Activated CD8-positive, alpha-beta memory T cell treated with anti-CD3 and anti-CD28 coated beads, Interleukin-2, amount 50 U/mL, for 48 hours (primary cell): Measurements from ENCODE around the gene ARHGAP32.
"Not testable (repeated sequence)": the region's sequence is repeated elsewhere in the genome, so short reads cannot be mapped to it uniquely, and the experiment has no call there.

Experiments
- DNase-seq: peaks from one replicate; pipeline ENCODE4 v3.0.0-alpha.2; 2020

Gene ARHGAP32

DNA sequence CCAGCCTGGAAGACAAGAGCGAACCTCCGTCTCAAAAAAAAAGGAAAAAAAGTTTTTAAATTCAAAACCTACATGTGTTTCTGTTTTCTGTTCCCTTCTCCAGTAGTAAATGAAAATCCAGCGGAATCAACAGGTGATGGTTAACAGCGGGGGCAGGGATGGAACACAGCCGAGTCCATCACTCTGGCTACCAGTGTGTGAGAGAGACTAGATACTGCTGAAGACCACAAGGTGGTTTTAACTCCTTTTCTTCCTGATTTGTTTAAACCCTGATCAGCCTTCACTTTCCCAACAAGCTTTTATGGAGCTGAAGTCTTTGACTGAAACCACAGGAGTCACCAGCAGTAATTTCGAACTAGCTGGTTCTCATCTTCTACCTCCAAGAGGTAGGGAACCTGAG is 3.6 kb upstream of the ARHGAP32 start:
- DNase-seq = no peak

DNA sequence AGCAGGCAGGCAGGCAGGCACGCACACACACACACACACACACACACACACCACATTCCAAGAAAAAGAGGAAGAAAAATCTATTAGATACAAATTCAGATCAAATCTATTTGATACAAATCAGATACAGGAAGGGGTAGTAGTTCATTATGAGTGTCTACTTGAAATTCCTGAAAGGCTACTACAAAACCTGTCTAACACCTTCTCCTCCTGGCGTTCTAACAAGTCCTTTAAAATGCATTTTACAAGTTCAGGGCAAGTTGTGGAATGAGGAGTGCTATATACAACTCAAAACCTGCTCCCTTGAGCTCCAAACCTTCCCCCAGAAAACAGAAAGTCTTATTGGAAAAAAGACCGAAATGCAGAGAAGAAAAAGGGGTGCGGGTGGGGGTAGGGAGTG is 476 bp downstream of the ARHGAP32 start:
- DNase-seq = no peak

DNA sequence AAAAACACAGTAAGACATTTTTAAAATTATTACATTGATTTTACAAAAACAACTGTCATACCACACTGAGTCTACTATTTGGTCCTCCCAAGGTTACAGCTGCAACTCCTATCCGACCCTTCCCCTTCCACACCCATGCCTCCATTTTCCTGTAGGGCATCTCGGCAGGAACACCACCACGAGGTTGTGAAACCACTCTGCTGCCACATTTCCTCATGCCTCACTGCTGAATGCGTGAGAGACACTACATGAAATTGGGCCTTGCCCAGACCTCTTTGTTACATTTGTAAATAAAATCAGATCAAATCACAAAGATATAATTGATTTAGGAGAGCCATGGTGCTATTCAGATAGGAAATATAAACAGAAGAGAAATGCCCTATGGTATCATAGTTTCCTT is 2.0 kb downstream of the ARHGAP32 start:
- no peak for DNase-seq

DNA sequence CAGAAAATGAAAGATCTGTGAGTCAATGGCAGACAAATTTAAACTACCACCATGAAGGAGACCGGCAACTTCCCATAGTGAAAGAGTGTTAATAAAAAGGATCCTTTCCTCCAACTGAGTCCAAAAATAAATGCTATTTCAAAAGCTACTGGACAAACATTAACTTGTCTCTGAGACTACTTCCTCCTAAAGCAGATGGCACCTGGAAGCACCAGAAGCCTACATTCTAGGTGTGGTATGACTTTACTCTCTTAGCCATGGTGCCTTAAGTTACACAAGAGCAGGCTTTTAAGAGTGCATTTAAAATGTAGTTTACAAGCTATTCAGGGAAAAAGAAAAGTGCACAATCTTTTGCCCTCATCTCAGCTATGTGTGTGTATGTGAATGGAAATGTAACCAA is 2.5 kb downstream of the ARHGAP32 start:
- DNase-seq = no peak

DNA sequence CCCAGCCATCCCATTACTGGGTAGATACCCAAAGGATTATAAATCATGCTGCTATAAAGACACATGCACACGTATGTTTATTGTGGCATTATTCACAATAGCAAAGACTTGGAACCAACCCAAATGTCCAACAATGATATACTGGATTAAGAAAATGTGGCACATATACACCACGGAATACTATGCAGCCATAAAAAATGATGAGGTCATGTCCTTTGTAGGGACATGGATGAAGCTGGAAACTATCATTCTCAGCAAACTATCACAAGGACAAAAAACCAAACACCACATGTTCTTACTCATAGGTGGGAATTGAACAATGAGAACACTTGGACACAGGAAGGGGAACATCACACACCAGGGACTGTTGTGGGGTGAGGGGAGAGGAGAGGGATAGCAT is 7.0 kb downstream of the ARHGAP32 start:
- DNase-seq = not testable (repeated sequence)

DNA sequence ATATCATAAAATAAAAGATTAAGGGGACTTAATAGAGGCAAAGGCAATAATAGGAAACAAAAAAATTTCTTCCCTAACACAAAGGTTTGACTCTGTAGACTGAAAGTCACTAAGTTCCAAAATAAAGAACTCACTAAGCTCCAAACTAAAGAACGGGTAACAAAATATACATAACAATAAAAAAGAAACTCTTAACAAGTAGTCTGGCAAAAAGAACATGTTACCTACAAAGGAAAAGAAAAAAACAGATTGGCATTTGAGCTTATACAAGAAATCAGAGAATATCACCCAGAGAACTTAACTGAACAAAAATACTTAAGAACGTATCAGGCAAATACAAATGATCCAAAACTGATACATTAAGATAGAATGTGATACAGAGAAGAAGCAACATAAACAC is 7.5 kb downstream of the ARHGAP32 start:
- DNase-seq = no peak

DNA sequence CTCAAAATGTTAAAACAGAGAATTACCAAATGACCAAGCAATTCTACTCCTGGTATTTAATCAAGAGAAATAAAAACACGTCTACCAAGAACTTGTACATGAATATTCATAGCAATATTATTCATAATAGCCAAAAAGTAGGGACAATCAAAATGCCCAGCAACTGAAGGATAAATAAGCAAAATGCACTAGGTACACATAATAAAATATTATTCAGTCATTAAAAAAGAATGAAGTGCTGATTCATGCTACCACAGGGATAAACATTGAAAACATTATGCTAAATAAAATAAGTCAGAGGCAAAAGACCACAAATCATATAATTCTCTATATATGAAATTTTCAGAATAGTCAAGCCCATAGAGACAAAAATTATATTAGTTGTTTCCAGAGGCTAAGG is 24.8 kb downstream of the ARHGAP32 start:
- DNase-seq = no peak

DNA sequence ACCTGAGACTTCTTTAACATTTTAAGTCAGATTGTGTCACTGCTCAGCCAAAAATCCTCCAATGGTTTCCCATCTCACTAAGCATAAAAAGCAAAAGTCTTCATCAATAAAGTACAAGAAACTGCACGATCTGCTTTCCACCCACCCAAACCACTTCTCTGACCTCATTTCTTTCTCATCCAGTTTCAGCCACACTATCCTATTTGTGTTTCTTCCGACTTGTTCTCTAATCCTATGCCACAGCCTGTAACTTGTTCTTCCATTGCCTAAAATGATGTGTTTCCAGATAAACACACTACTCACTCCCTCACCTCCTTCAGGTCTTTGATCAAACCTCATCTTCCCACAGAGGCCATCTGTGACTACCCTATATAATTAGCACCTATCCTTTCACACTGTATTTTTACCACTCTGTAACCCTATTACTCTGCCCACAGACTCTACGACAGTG is 28.4 kb downstream of the ARHGAP32 start:
- no peak for DNase-seq

DNA sequence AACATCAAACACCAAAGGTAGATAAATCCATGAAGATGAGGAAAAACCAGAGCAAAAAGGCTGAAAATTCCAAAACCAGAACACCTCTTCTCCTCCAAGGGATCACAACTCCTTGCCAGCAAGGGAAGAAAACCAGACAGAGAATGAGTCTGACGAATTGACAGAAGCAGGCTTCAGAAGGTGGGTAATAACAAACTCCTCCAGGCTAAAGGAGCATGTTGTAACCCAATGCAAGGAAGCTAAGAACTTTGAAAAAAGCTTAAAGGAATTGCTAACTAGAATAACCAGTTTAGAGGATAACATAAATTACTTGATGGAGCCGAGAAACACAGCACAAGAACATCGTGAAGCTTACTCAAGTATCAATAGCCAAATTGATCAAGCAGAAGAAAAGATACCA is 35.0 kb downstream of the ARHGAP32 start:
- not testable (repeated sequence) for DNase-seq

DNA sequence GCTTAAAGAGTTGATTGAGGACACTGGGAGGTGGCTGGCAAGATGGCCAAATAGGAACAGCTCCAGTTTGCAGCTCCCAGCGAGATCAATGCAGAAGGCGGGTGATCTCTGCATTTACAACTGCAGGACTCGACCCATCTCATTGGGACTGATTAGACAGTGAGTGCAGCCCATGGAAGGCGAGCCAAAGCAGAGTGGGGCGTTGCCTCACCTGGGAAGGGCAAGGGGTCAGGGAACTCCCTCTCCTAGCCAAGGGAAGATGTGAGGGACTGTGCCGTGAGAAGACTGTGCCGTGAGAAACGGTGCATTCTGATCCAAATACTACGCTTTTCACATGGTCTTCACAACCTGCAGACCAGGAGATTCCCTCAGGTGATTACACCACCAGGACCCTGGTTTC is 36.4 kb downstream of the ARHGAP32 start:
- DNase-seq = no peak

DNA sequence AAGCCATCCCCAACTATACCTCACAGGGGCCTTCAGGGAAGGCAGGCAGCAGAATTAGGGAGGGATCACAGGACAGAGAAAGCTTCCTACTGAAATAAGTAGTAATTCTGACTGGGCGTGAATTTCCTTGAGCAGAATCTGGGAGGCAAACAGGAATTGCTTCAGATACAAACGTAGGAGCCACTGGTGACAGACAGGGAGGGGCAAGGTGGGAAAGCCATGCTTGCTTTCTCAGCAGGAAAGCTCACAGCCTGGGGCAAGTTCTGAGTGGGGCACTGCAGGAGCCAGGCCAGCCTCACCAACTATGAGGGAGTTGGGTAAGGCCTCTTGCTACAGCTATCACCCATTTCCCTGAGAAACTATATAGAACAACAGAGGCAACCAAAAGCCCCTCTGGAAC is 43.6 kb downstream of the ARHGAP32 start:
- no peak for DNase-seq

DNA sequence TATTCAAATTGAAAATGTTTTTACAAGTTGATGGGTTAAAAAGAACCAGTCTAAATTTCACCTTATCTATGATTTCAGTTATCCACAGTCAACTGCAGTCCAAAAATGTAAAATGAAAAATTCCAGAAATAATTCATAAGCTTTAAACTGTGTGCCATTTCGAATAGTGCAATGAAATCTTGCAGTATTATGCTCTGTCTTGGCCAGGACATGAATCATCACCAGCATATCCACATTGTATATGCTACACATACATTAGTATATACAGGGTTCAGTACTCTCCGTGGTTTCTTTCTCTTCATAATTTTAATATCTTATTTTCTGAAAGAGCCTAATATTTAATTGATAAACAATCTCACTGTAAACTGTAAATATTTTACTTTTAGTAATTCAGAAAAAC is 45.9 kb downstream of the ARHGAP32 start:
- no peak for DNase-seq

DNA sequence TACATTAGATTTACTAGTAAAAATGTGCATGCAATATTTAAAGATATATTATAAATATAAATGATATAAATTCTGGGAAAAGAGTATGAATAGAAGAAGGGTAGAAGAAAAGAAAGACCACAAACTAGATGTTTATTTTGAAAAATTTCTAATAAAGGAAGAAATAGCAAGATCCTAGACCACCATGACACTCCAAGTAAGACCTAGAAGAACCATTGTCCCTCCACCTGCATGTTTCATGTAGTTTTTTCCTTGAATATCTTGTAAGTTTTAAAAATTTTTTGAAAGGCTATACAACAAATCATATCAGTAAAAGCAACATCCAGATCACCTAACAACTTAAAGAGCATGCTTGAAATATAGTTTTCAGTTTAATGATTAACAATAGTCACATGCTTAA is 46.8 kb downstream of the ARHGAP32 start:
- DNase-seq = no peak

DNA sequence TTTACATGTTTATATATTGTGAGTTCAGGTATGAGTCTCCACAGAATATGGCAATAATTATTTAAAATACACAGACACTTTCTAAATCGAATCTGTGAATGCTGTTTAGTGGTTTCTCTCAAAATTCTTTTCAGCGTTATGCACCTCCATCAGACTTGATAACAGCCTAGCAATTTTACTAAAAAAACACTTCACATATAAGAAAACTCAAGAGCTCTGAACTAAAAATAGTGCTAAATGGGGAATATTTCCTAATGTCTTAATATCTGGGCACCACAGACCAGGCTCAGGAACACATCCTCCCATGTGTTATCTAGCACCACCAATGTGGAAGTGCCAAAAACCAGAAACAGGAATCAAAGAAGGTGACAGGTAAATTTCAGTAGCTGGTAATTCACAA is 47.9 kb downstream of the ARHGAP32 start:
- no peak for DNase-seq

DNA sequence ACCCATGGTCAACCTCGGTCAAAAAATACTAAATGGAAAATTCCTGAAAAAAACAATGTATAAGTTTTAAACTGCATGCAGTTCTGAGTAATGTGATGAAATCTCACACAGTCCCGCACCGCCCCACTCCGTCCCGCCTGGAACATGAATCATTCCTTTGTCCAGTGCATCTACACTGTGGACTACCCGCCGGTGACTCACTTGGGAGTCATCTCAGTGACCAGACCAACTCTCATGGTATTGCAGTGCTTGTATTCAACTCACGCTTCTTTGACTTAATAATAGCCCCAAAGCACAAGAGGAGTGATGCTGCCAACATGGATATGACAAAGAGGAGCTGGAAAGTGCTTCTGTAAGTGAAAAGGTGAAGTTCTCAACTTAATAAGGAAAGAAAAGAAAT is 48.8 kb downstream of the ARHGAP32 start:
- DNase-seq = no peak

DNA sequence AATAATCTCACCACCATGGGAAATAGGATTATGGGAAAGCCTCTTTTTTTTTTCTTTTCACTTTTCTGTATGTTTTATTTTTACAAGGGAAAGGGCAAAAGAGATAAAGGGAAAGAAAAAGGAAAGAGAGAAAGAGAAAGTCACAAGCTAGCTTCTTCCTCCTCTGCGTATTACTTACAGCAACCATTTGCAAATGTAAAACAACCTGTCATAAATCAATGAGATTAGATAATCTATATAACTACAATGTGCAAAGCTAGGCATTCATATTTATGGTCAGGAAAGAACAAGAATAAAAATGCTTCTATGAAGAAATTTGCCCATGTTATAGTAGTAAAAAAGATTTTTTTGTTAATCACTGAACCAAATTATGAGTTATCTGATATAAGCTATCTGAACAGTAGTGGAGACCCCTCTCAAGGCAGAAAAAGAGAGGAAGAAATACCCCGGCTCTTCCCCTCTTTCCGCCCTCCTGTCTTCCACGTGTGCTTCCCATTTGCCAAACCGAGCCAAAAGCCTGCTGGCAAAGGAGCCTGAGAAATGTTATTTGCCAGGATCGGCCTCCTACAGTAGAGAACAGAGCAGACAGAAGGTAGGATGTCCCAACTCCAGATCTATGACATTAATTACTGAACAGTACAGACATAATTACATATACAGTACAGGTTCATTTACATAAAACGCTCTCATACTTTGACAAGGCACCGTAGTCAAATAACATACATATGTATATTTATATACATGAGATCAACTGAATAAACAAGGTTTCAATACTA is 50.2 kb downstream of the ARHGAP32 start:
- no peak for DNase-seq

DNA sequence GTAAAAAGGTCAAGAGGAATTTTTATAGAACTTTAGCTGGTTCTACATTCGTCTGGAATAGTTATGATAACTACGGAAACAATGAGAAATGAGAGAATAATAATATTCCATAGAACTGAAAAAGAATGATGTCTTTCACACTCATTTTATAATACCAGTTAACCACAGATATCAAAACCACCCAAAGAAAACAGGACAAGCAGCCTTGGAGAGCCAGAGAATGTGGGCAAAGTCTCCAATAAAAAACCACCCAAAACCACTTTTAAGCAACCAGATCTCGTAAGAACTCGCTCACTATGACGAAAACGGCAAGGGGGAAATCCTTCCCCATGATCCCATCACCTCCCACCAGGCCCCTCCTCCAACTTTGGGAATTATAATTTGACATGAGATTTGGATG is 60.8 kb downstream of the ARHGAP32 start:
- no peak for DNase-seq

DNA sequence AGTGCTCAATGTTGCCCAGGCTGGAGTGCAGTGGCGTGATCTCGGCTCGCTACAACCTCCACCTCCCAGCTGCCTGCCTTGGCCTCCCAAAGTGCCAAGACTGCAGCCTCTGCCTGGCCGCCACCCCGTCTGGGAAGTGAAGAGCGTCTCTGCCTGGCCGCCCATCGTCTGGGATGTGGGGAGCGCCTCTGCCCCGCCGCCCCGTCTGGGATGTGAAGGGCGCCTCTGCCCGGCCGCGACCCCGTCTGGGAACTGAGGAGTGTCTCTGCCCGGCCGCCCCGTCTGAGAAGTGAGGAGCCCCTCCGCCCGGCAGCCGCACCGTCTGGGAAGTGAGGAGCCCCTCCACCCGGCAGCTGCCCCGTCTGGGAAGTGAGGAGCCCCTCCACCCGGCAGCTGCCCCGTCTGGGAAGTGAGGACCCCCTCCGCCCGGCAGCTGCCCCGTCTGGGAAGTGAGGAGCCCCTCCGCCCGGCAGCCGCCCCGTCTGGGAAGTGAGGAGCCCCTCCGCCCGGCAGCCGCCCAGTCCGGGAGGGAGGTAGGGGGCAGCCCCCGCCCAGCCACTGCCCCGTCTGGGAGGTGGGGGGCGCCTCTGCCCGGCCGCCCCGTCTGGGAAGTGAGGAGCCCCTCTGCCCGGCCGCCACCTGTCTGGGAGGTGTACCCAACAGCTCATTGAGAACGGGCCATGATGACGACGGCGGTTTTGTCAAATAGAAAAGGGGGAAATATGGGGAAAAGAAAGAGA is 63.1 kb downstream of the ARHGAP32 start:
- DNase-seq = not testable (repeated sequence)

DNA sequence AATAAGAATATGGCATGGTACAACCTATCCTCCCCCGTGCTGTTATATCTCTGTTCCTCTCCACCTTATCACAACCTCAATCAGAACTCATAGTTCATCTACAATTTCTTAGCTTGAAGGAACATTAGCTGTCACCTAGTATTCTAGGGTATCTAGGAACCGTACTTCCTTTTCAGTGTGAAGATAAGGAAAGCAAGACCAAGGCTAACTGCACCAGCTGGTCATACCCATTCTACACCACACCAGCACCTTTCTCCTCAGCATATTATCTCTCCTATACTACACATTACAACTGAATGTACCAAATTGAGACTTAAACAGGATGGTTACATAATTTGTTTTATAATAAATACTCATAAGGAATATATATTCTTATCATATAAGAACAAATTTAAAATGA is 73.1 kb downstream of the ARHGAP32 start:
- no peak for DNase-seq

DNA sequence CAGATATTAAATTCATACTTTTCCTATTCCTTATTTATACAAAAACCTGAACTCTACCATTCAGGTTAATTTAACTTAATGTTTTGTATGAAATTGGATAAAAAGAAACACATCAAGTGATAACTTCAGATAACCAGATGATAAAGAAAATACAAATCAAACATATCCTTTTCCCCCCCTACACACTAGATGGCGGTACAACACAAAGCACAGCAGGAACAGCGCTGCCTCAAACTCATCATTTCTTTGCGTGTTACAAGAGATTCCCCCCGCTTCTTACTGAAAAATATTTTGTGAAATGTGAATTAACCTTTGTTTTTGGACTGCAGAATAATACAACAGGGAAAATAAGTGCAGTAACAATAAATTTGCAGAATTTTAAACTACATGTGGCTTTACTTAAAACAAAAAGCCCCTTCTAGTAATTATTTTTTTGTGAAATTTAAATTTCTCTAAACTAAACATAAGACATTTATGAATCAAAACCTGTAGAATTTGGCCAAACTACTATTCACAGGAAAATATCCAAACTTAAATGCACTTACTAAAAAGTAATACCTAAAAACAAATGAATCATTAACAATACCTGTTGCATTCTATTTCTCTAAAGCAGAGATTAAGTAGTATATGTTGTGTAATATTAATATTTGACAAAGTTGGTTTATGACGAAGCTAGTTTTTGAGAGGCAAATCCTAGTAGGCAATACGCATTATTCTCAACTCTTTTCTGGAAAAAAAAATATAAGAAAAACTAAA is 74.4 kb downstream of the ARHGAP32 start:
- DNase-seq = no peak

DNA sequence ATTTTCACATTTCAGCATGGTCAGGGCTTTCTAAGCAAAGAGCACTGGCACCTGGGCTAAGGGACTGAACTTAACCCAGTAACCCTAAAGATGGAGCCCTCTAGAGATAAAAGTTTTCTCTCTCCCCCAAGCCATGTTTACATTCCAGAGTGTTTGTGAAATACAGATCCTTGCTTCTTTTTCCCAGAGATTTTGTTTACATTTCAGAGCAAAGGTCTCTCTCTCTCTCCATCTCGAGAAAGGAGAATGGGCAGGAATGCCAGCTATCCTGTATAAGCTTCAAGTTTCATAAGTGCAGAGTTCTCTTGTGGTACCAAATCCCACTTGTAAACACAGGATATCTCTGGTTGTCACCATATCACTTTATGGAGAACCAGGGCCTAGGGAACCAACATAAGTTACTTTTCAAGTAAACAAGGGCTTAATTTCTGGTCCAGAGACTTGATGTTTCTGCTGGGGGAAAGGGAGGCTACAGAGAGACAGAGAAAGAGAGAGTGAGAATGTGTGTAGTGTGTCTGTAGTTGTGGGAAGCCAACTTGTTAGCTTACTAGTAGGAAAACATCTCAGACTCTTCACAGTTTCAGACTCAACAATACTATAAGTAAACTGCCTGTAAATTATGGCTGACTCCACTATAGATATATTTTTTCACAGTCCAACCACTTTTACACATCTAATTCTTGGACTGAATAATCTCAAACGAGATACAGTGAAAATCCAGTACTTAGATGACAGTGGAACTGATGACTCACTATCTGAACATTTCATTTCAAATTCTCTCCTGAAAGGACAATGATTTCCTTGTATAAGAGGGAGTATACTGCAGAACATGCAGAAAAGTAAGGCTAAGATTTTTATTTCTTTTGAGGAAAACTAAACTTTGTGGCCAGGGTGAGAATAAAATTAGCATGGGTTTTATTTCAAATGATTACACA is 76.2 kb downstream of the ARHGAP32 start:
- no peak for DNase-seq

DNA sequence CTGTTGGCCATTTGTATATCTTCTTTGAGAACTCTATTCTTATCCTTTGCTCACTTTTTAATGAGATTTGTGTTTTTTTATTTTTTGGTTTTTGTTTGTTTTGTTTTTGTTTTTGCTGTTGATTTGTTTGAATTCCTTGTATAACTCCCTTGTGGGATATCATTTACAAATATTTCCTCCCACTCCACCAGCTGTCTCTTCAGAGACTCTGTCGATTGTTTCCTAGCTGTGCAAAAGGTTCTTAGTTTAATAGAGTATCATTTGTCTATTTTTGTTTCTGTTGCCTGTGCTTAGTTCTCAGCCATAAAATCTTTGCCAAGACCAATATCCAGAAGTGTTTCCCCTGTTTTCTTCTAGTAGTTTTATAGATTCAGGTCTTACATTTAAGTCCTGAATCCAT is 82.4 kb downstream of the ARHGAP32 start:
- no peak for DNase-seq

DNA sequence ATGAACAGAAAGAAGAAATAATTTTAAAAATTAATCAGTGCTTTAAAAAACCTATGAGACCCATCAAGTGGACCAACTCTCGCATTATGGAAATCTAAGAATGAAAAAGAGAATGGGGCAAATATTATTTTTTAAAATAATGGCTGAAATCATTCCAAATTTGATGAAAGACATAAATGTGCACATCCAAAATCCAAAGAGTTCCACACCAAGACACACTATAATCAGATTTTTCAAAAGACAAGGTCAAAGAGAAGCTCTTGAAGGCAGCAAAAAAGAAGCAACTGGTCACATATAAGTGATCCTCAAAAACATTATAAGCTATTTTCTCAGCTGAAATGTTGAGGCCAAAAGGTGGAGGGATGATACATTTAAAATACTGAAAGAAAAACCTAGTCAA is 85.3 kb downstream of the ARHGAP32 start:
- DNase-seq = no peak
